ENCODE results near the gene AGAP1.

GRCh38 chr2:236137066-236137465 is 643.2 kb downstream of the AGAP1 start:
- no peak for TF ChIP-seq CTCF (IDR thresholded peaks at IDR 0.05)
- TF ChIP-seq POLR2A (IDR thresholded peaks at IDR 0.05) = no peak
